ENCODE results near the gene KLF1.
"Not testable (repeated sequence)": the region's sequence is repeated elsewhere in the genome, so short reads cannot be mapped to it uniquely, and the experiment has no call there.

KLF1 gene

GRCh38 chr19:12890787-12891552 is 4.0 kb upstream of the KLF1 start, which contains the start of gene GCDH:
Gene GCDH, plus strand, starts transcription at chr19:12891160. Its CDS starts 145 bp downstream, at chr19:12891305.
- peak; percentile 99 for DNase-seq

DNA sequence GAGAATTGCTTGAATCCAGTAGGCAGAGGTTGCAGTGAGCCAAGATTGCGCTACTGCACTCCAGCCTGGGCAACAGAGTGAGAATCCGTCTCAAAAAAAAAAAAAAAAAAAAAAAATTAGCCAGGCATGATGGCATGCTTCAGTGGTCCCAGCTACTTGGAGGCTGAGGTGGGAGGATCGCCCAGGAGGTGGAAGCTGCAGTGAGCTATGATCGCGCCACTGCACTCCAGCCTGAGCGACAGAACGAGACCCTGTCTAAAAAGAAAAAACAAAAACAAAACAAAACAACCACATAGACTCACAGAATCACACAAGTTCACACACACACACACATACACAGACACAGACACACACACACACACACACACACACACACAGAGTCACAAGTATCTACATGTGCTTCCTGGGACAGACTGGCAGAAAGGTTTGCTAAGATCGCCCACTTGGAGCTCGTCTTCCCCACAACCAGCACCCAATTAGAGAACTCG is 3.3 kb upstream of the KLF1 start:
- DNase-seq = not testable (repeated sequence)

GRCh38 chr19:12888006-12888603 is 1.1 kb upstream of the KLF1 start:
- DNase-seq = no peak

DNA sequence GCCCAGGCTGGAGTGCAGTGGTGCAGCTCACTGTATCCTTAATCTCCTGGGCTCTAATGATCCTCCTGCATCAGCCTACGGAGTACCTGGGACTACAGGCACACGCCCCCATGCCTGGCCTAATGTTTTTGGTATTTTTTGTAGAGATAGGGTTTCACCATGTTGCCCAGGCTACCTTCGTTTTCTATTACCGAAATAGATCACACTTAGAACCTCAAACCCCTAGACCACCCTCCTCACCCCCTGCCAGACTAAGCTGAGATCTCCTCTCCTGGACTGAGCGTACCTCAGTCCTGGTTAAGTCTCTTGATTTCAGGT is 391 bp downstream of the KLF1 start:
- no peak for DNase-seq

DNA sequence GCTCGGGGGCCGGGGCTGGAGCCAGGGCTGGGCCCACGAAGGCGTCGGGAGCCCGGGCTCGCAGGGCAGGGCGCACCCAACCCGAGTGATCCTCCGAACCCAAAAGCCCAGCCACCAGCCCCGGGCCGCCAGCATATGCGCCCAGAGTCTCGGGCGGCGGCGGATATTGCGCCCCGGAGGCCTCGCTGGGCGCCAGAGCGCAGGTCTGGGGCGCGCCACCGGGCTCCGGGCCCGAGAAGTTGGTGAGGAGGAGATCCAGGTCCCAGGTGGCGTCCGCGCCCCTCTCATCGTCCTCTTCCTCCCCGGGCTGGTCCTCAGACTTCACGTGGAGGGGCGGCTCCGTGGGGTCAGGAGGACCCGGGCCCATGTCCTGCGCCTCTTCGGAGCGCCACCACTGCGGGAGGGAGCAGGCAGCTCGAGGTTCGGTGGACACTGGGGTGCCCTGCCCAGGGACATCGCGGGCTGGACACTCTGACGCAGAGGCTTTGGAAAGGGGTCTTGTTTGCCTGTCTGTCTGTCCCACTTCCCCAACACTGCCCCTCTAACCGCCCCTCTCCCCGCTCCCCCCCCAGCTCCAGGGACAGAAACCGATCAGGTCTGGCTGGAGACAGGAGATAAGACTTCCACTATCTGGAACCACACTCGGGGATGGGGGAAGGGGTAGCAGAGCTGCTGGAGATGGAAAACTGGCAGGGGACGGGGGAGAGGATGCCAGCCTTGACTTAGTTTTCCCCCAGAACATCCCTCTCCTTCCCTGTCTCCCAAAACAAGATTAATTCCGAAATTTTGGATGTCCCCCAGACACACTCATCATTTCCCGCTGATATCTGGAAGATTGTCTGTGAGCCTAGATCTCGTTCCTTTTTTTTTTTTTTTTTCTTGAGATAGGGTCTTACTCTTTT is 1.0 kb downstream of the KLF1 start:
- no peak for DNase-seq

DNA sequence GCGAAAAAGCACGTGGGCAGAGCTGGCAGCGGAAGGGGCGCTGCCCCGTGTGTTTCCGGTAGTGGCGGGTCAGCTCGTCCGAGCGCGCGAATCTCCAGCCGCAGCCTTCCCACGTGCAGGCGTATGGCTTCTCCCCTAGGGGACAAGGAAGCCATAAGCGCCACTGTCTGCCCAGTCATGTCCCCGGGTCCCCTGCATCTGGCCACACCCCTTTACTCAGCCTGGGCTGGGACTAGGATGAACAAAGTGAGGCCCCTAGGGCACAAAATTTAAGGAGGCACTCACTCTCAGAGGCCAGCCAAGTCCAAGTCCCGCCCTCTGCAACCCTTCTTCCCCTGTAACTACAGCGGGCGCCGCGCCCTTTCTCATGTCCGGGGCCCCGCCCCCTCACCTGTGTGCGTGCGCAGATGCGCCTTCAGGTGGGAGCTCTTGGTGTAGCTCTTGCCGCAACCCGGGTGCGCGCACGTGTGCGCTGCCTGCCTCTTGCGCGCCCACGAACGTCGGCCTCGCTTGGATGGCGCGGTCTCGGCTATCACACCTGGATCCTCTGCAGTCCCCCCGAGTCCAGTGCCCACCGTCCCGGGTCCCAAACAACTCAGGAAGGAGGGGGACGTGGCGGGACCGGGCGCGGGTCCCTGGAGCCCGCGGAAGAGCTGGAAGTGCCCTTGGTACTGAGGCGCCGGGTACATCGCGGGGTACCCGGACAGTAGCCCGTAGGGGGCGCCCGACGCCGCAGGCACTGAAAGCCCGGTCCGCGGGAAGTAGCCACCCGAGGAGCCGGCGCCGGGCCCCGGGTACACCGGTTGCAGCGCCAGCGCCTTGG is 1.9 kb downstream of the KLF1 start:
- peak; percentile 94 for DNase-seq

- DNase-seq = no peak
Measured at GRCh38 chr19:12884627-12884925, 2.4 kb downstream of the KLF1 start.

DNA sequence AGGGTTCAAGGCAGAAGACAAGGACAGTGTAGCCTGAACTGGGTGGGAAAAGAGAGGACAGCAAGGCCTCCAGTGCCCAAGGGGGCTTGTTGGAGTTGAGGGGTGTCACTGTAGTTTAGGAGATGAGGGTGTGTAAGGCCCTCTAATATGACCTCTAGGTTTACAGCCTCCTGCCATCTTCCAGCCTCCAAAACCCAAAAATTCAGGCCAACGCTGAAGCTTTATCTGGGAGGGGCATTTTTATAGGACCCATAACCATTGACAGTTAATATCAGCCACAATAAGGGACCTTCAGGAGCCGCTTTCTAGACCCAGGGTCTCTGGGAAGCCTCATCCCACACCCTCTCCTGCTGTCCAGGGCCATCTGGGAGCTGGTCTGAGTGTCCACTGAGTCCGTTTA is 2.8 kb downstream of the KLF1 start:
- no peak for DNase-seq

- no peak for DNase-seq
Measured at GRCh38 chr19:12882589-12882988, 4.4 kb downstream of the KLF1 start.

- DNase-seq = peak; percentile 95
Measured at GRCh38 chr19:12881172-12881808, 5.7 kb downstream of the KLF1 start, which contains the start of gene DNASE2. Gene DNASE2, minus strand, starts transcription at chr19:12881449. Its CDS starts 74 bp downstream, at chr19:12881375.

- DNase-seq = no peak
Measured at GRCh38 chr19:12880551-12881171, 6.3 kb downstream of the KLF1 start.

DNA sequence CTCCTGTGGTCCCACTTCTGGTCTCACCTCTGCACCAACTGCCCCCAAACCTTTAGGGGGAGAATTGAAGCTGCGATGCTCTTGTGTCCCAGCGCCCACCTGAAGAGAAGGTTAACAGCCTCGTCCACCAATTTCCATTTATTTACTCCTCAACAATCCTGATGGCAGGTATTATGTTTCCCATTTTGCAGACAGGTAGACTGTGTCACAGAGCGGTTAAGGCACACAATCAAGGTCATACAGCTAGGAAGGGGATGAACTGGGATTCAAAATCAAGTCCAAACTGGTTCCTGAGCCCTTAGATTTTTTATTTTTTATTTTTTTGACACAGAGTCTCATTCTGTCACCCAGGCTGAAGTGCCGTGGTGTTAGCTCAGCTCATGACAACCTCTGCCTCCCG is 11.9 kb downstream of the KLF1 start:
- DNase-seq = no peak

- no peak for DNase-seq
Measured at GRCh38 chr19:12873891-12874745, 12.9 kb downstream of the KLF1 start.

DNA sequence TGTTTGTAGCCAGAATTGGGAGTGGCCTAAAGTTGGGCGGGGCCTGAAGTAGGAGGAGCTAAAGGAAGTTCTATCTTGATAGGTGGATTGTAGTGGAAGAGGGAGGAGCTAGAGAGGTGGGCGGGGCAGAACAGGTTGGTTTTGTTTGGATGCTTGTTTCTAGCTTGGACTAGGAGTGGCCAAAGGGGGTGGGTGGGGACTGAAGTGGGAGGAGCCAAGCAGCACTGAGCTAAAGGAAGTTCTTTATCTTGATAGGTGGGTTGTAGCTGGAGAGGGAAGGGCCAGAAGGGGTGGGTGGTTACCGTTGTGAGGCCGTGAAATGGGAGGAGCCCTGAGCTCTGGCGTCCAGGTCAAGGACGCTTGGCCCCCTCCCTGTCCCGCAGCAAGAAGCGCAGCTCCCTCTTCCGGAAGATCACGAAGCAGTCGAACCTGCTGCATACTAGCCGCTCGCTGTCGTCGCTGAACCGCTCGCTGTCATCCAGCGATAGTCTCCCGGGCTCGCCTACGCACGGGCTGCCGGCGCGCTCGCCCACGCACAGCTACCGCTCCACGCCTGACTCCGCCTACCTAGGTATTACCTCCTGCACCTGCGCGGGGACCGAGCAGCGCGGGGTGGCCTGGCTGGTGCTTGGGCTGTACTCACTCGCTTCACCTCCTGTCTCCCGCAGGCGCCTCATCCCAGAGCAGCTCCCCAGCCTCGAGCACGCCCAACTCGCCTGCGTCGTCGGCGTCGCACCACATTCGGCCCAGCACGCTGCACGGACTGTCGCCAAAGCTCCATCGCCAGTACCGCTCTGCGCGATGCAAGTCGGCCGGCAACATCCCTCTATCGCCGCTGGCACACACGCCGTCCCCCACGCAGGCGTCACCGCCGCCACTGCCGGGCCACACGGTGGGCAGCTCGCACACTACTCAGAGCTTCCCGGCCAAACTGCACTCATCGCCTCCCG is 13.8 kb downstream of the KLF1 start:
- peak; percentile 54 for DNase-seq

- no peak for DNase-seq
Measured at GRCh38 chr19:12872255-12872654, 14.7 kb downstream of the KLF1 start.

- no peak for DNase-seq
Measured at GRCh38 chr19:12871681-12872080, 15.3 kb downstream of the KLF1 start.

DNA sequence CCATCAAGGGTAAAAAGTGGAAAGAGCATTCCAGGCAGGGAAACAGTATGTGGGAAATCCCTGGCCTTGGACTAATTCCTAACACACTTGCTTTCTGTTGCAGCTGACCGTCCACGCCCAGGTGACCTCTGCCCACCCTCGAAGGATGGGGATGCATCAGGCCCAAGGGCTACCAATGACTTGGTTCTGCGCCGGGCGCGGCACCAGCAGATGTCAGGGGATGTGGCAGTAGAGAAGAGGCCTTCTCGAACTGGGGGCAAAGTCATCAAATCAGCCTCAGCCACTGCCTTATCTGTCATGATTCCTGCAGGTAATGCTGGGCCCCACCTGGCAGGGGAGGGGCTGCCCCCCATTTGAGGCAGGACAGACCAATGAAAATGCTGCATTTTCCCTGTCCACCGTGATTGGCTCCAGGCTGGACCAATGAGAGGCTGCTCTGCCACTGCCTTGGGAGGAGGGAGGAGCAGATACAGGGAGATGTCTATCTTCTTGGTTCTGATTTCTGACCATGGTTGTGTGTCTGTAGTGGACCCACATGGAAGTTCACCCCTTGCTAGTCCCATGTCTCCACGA is 18.4 kb downstream of the KLF1 start:
- DNase-seq = no peak

- DNase-seq = peak; percentile 55
Measured at GRCh38 chr19:12867120-12868099, 19.6 kb downstream of the KLF1 start.
